ENCODE results near the gene KIF4A. TPM values are rescaled to one million over a fixed set of nuclear protein-coding genes. Genes with fewer than 3 reads are reported as not detected.

Gene KIF4A
- total RNA-seq, 4 donors from 2014 or later, result 0.13 to 0.47 (median 0.17) TPM

GRCh38 chrX:70281951-70282350 is 8.0 kb upstream of the KIF4A start, which contains the start of gene RAB41:
TSS of gene RAB41 (plus strand) at chrX:70282172. CDS start at chrX:70282218, 46 bp downstream.
- ATAC-seq, result no peak
- TF ChIP-seq, protein P1, sequence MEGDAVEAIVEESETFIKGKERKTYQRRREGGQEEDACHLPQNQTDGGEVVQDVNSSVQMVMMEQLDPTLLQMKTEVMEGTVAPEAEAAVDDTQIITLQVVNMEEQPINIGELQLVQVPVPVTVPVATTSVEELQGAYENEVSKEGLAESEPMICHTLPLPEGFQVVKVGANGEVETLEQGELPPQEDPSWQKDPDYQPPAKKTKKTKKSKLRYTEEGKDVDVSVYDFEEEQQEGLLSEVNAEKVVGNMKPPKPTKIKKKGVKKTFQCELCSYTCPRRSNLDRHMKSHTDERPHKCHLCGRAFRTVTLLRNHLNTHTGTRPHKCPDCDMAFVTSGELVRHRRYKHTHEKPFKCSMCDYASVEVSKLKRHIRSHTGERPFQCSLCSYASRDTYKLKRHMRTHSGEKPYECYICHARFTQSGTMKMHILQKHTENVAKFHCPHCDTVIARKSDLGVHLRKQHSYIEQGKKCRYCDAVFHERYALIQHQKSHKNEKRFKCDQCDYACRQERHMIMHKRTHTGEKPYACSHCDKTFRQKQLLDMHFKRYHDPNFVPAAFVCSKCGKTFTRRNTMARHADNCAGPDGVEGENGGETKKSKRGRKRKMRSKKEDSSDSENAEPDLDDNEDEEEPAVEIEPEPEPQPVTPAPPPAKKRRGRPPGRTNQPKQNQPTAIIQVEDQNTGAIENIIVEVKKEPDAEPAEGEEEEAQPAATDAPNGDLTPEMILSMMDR (IDR thresholded peaks at IDR 0.05), result no peak
- TF ChIP-seq POLR2AphosphoS5 (IDR thresholded peaks at IDR 0.05), result no peak
- TF ChIP-seq POLR2A (IDR thresholded peaks at IDR 0.05), result no peak
- no peak for TF ChIP-seq EP300 (IDR thresholded peaks at IDR 0.05)
- Histone ChIP-seq H3K4me1 (no peaks in the 10 kb centered on the region), H3K27ac (no peak within 1 kb of the TSS), H3K27me3 (no peaks in the 10 kb centered on the region), H3K4me3 (no peak within 1 kb of the TSS), H3K36me3 (peaks cover 0 to 24% of the 10 kb centered on the region in 2 donors), H3K9me3 (no peaks in the 10 kb centered on the region)
- 100% methylated on average over 1 of the region's 21 CpGs; no CpG with 5 or more reads in 1 of the 2 donors for WGBS, 2 donors (ENCODE audit: low coverage in 1 of 2)

GRCh38 chrX:70289168-70289792 is 624 bp upstream of the KIF4A start:
- ATAC-seq, result no peak
- H3K27me3 ChIP-seq, result no peaks in the 10 kb centered on the region
- TF ChIP-seq EP300 (IDR thresholded peaks at IDR 0.05) (no peak), POLR2AphosphoS5 (IDR thresholded peaks at IDR 0.05) (no peak), POLR2A (IDR thresholded peaks at IDR 0.05) (no peak)
- TF ChIP-seq, protein P1 (IDR thresholded peaks at IDR 0.05), result no peak
- H3K9me3 ChIP-seq, result no peaks in the 10 kb centered on the region
- H3K27ac ChIP-seq, result peak overlapping the region; percentile 35 to 76 (median 71)
- WGBS, 2 donors (ENCODE audit: low coverage in 1 of 2), result 40% methylated on average over 10 of the region's 11 CpGs; no CpG with 5 or more reads in 1 of the 2 donors
- peaks cover 0 to 10% (median 0%) of the 10 kb centered on the region in 3 donors for H3K4me1 ChIP-seq
- peak overlapping the region; percentile 54 to 55 for H3K4me3 ChIP-seq
- H3K36me3 ChIP-seq, result peaks cover 0 to 33% of the 10 kb centered on the region in 2 donors

GRCh38 chrX:70292788-70293187 is 2.9 kb downstream of the KIF4A start:
- H3K27me3 ChIP-seq, result no peaks in the 10 kb centered on the region
- ATAC-seq, result no peak
- peaks cover 0 to 10% (median 0%) of the 10 kb centered on the region in 3 donors for H3K4me1 ChIP-seq
- no peak for TF ChIP-seq EP300 (IDR thresholded peaks at IDR 0.05)
- TF ChIP-seq, protein P1 (IDR thresholded peaks at IDR 0.05), result no peak
- no peak for TF ChIP-seq POLR2A (IDR thresholded peaks at IDR 0.05)
- TF ChIP-seq POLR2AphosphoS5 (IDR thresholded peaks at IDR 0.05), result no peak
- no peak overlapping the region for H3K27ac ChIP-seq
- no peak overlapping the region for H3K4me3 ChIP-seq
- H3K36me3 ChIP-seq, result peaks cover 0 to 6% of the 10 kb centered on the region in 2 donors
- no peaks in the 10 kb centered on the region for H3K9me3 ChIP-seq
- WGBS, 2 donors (ENCODE audit: low coverage in 1 of 2), result 0% methylated on average over 1 of the region's 1 CpG

DNA sequence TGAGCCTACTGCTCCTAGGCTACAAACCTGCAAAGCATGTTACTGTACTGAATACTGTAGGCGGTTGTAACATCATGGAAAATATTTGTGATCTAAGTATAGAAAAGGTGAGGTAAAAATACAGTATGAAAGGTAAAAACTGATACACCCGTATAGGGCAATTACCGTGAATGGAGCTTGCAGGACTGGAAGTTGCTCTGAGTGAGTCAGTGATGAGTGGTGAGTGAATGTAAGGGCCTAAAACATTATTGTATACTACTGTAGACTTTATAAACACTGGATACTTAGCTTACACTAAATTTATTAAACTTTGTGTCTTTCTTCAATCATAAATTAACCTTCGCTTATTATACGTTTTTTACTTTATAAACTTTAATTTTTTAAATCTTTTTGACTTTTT is 3.7 kb downstream of the KIF4A start:
- H3K9me3 ChIP-seq, result no peaks in the 10 kb centered on the region
- no peak overlapping the region for H3K27ac ChIP-seq
- H3K4me1 ChIP-seq, result peaks cover 0 to 10% (median 0%) of the 10 kb centered on the region in 3 donors
- H3K27me3 ChIP-seq, result no peaks in the 10 kb centered on the region
- TF ChIP-seq POLR2AphosphoS5 (IDR thresholded peaks at IDR 0.05) (no peak), POLR2A (IDR thresholded peaks at IDR 0.05) (no peak), EP300 (IDR thresholded peaks at IDR 0.05) (no peak)
- H3K36me3 ChIP-seq, result no peaks in the 10 kb centered on the region
- H3K4me3 ChIP-seq, result no peak overlapping the region
- 67 to 87% methylated on average over 4 to 5 of the region's 5 CpGs for WGBS, 2 donors (ENCODE audit: low coverage in 1 of 2)
- no peak for ATAC-seq

DNA sequence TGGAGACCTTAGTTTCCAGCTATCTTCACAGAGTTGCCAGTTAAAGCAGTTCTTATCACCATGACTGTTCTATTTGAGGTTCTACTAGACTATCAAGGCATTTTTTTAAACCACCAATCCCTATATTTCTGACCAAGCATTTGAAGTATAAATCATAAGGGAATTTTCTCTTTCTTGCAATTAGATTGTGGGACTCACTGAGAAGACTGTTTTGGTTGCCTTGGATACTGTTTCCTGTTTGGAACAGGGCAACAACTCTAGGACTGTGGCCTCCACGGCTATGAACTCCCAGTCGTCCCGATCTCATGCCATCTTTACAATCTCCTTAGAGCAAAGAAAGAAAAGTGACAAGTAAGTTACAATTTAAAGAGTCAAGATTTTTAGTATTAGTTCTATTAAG is 11.8 kb downstream of the KIF4A start:
- TF ChIP-seq POLR2A (IDR thresholded peaks at IDR 0.05), result no peak
- TF ChIP-seq EP300 (IDR thresholded peaks at IDR 0.05), result no peak
- no peak for TF ChIP-seq POLR2AphosphoS5 (IDR thresholded peaks at IDR 0.05)
- TF ChIP-seq, protein P1 (IDR thresholded peaks at IDR 0.05), result no peak
- Histone ChIP-seq H3K9me3 (no peaks in the 10 kb centered on the region), H3K27me3 (no peaks in the 10 kb centered on the region), H3K4me3 (no peak overlapping the region), H3K4me1 (no peaks in the 10 kb centered on the region), H3K36me3 (no peaks in the 10 kb centered on the region), H3K27ac (no peak overlapping the region)
- ATAC-seq, result no peak
- WGBS, 2 donors (ENCODE audit: low coverage in 1 of 2), result 7 to 20% methylated on average over 1 to 3 of the region's 3 CpGs

Measured in gastroesophageal sphincter (tissue), 4 donors.